ENCODE results near the gene PCDHGA5.
A peak's percentile ranks its signal among the peaks of the same experiment; 100 is the strongest.
"Not testable (repeated sequence)": the region's sequence is repeated elsewhere in the genome, so short reads cannot be mapped to it uniquely, and the experiment has no call there.

PCDHGA5 gene

DNA sequence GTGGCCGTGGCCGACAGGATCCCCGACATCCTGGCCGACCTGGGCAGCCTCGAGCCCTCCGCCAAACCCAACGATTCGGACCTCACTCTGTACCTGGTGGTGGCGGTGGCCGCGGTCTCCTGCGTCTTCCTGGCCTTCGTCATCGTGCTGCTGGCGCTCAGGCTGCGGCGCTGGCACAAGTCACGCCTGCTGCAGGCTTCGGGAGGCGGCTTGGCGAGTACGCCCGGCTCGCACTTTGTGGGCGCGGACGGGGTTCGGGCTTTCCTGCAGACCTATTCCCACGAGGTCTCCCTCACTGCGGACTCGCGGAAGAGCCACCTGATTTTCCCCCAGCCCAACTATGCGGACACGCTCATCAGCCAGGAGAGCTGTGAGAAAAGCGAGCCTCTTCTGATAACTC is 17.9 kb upstream of the PCDHGA5 start:
- H3K23ac ChIP-seq (ENCODE audit: low read depth, low read length, poor library complexity) = not testable (repeated sequence)

DNA sequence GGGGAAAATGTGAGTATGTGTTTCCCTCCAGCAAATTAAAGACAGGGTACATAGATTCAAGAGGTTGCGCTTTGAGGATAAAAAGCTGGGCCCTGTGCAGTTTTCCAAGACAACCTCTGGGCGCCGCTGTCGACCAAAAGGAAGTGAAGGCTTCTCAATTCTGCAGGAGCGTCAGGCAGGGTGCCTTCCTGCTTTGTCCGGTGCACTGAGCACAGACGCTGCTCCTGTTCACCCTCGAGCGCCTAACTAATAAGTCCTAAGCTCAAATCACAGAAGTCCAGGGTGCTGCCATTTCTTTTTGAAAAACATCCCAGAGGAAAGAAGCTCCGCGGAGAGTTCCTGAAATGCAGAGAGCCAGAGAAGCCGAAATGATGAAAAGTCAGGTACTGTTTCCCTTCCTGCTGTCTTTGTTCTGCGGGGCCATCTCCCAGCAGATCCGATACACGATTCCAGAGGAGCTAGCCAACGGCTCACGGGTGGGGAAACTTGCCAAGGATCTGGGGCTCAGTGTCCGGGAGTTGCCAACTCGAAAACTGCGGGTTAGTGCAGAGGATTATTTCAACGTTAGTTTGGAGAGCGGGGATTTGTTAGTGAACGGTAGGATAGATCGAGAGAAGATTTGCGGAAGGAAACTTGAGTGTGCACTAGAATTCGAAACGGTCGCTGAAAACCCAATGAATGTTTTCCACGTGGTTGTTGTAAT is 13.9 kb upstream of the PCDHGA5 start, which contains the start of gene PCDHGB1:
Gene PCDHGB1, plus strand, starts transcription at position 183 of the 703 bp plus-strand sequence. Its CDS starts 162 bp downstream, at position 345.
- H3K27me3 ChIP-seq (ENCODE audit: control insufficient read depth in 3 of 3, insufficient read depth in 3 of 3, low read depth in 1 of 3, low read length in 3 of 3) = no peaks in the 10 kb centered on the region
- H3K36me3 ChIP-seq (replicated peaks in 1 of 2; ENCODE audit: control insufficient read depth in 2 of 2, insufficient read depth in 2 of 2, low read length in 2 of 2) = no peaks in the 10 kb centered on the region
- H2AK5ac ChIP-seq (ENCODE audit: low read depth, low read length) = no peak within 1 kb of the TSS
- no peak for DNase-seq (ENCODE audit: low spot score)
- H3K23ac ChIP-seq (ENCODE audit: low read depth, low read length, poor library complexity) = no peak within 1 kb of the TSS
- no peak within 1 kb of the TSS for H2BK120ac ChIP-seq (ENCODE audit: low read depth, low read length)
- H2AFZ ChIP-seq (ENCODE audit: low read length) = peak within 1 kb of the TSS; percentile 84
- peak within 1 kb of the TSS in 1 of 2 donors; percentile 20 for H3K4me3 ChIP-seq (ENCODE audit: low read length in 2 of 2)
- no peak within 1 kb of the TSS for H4K91ac ChIP-seq (ENCODE audit: low read depth, low read length, poor library complexity)
- no peak within 1 kb of the TSS for H3K14ac ChIP-seq (ENCODE audit: low read length)
- H3K79me1 ChIP-seq (ENCODE audit: low read depth, low read length) = no peaks in the 10 kb centered on the region
- H3K4ac ChIP-seq (ENCODE audit: low read length) = no peak within 1 kb of the TSS
- H3K18ac ChIP-seq (ENCODE audit: low read length) = no peak within 1 kb of the TSS
- no peak within 1 kb of the TSS for H3K4me2 ChIP-seq (ENCODE audit: insufficient read depth, low read length, poor library complexity, severe bottlenecking)
- H2BK5ac ChIP-seq (ENCODE audit: low read length) = no peak within 1 kb of the TSS
- no peak within 1 kb of the TSS for H2BK15ac ChIP-seq (ENCODE audit: low read length)
- 100% methylated on average over 3 to 7 of the region's 29 CpGs for WGBS, 2 donors (ENCODE audit: extremely low coverage in 2 of 2, insufficient read length in 2 of 2, insufficient replicate concordance in 1 of 2)
- no peak within 1 kb of the TSS for H4K8ac ChIP-seq (ENCODE audit: low read depth, low read length)
- H3K9me3 ChIP-seq (replicated peaks in 1 of 2; ENCODE audit: control insufficient read depth in 2 of 2, insufficient read depth in 1 of 2, low read depth in 1 of 2, low read length in 2 of 2) = peaks cover 14 to 33% of the 10 kb centered on the region in 2 donors
- no peak within 1 kb of the TSS for H3K27ac ChIP-seq (replicated peaks; ENCODE audit: low read length)
- H3K9ac ChIP-seq (ENCODE audit: low read depth, low read length, poor library complexity) = no peak within 1 kb of the TSS
- H3K4me1 ChIP-seq (ENCODE audit: control insufficient read depth in 2 of 2, insufficient read depth in 1 of 2, low read depth in 1 of 2, low read length in 2 of 2) = no peaks in the 10 kb centered on the region
- no peak within 1 kb of the TSS for H2BK12ac ChIP-seq (ENCODE audit: low read length)

More for the DNA sequence above, 17.9 kb upstream of the PCDHGA5 start:
- not testable (repeated sequence) for H2AK5ac ChIP-seq (ENCODE audit: low read depth, low read length); H3K9ac ChIP-seq (ENCODE audit: low read depth, low read length, poor library complexity); H3K4ac ChIP-seq (ENCODE audit: low read length); H2BK15ac ChIP-seq (ENCODE audit: low read length); H3K4me1 ChIP-seq (ENCODE audit: control insufficient read depth in 2 of 2, insufficient read depth in 1 of 2, low read depth in 1 of 2, low read length in 2 of 2); H2BK12ac ChIP-seq (ENCODE audit: low read length); H4K8ac ChIP-seq (ENCODE audit: low read depth, low read length); H3K4me2 ChIP-seq (ENCODE audit: insufficient read depth, low read length, poor library complexity, severe bottlenecking); H3K27me3 ChIP-seq (ENCODE audit: control insufficient read depth in 3 of 3, insufficient read depth in 3 of 3, low read depth in 1 of 3, low read length in 3 of 3); H3K27ac ChIP-seq (replicated peaks; ENCODE audit: low read length); H3K14ac ChIP-seq (ENCODE audit: low read length); H2BK5ac ChIP-seq (ENCODE audit: low read length); DNase-seq (ENCODE audit: low spot score); H3K36me3 ChIP-seq (replicated peaks in 1 of 2; ENCODE audit: control insufficient read depth in 2 of 2, insufficient read depth in 2 of 2, low read length in 2 of 2); H3K79me1 ChIP-seq (ENCODE audit: low read depth, low read length); H3K18ac ChIP-seq (ENCODE audit: low read length); H2BK120ac ChIP-seq (ENCODE audit: low read depth, low read length); H3K4me3 ChIP-seq (ENCODE audit: low read length in 2 of 2); H2AFZ ChIP-seq (ENCODE audit: low read length); H4K91ac ChIP-seq (ENCODE audit: low read depth, low read length, poor library complexity)
- H3K9me3 ChIP-seq (replicated peaks in 1 of 2; ENCODE audit: control insufficient read depth in 2 of 2, insufficient read depth in 1 of 2, low read depth in 1 of 2, low read length in 2 of 2) = peaks cover 16 to 26% of the 10 kb centered on the region in 2 donors
- no CpG with 5 or more reads among the region's 35 CpGs for WGBS, 2 donors (ENCODE audit: extremely low coverage in 2 of 2, insufficient read length in 2 of 2, insufficient replicate concordance in 1 of 2)

DNA sequence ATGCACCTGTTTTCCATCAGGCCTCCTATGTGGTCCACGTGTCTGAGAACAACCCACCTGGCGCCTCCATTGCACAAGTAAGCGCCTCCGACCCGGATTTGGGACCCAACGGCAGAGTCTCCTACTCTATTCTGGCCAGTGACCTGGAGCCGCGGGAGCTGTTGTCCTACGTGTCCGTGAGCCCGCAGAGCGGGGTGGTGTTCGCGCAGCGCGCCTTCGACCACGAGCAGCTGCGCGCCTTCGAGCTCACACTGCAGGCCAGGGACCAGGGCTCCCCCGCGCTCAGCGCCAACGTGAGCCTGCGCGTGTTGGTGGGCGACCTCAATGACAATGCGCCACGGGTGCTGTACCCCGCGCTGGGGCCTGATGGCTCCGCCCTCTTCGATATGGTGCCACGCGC is 12.4 kb upstream of the PCDHGA5 start:
- Histone ChIP-seq H3K14ac (ENCODE audit: low read length) (no peak overlapping the region), H3K4me2 (ENCODE audit: insufficient read depth, low read length, poor library complexity, severe bottlenecking) (no peak overlapping the region), H3K23ac (ENCODE audit: low read depth, low read length, poor library complexity) (no peak overlapping the region), H4K8ac (ENCODE audit: low read depth, low read length) (no peak overlapping the region), H4K91ac (ENCODE audit: low read depth, low read length, poor library complexity) (no peak overlapping the region), H3K27me3 (ENCODE audit: control insufficient read depth in 3 of 3, insufficient read depth in 3 of 3, low read depth in 1 of 3, low read length in 3 of 3) (peaks cover 0 to 2% (median 0%) of the 10 kb centered on the region in 3 experiments), H3K9ac (ENCODE audit: low read depth, low read length, poor library complexity) (no peak overlapping the region), H3K9me3 (replicated peaks in 1 of 2; ENCODE audit: control insufficient read depth in 2 of 2, insufficient read depth in 1 of 2, low read depth in 1 of 2, low read length in 2 of 2) (peaks cover 20 to 45% of the 10 kb centered on the region in 2 donors), H3K27ac (replicated peaks; ENCODE audit: low read length) (no peak overlapping the region), H3K4me3 (ENCODE audit: low read length in 2 of 2) (no peak overlapping the region), H3K4me1 (ENCODE audit: control insufficient read depth in 2 of 2, insufficient read depth in 1 of 2, low read depth in 1 of 2, low read length in 2 of 2) (no peaks in the 10 kb centered on the region), H2AK5ac (ENCODE audit: low read depth, low read length) (no peak overlapping the region), H3K18ac (ENCODE audit: low read length) (no peak overlapping the region), H3K36me3 (replicated peaks in 1 of 2; ENCODE audit: control insufficient read depth in 2 of 2, insufficient read depth in 2 of 2, low read length in 2 of 2) (peaks cover 0 to under 1% of the 10 kb centered on the region in 2 donors), H2BK120ac (ENCODE audit: low read depth, low read length) (no peak overlapping the region), H2AFZ (ENCODE audit: low read length) (no peak overlapping the region), H2BK5ac (ENCODE audit: low read length) (no peak overlapping the region), H3K4ac (ENCODE audit: low read length) (no peak overlapping the region), H2BK12ac (ENCODE audit: low read length) (no peak overlapping the region), H3K79me1 (ENCODE audit: low read depth, low read length) (no peaks in the 10 kb centered on the region), H2BK15ac (ENCODE audit: low read length) (no peak overlapping the region)
- DNase-seq (ENCODE audit: low spot score) = no peak
- no CpG with 5 or more reads among the region's 36 CpGs for WGBS, 2 donors (ENCODE audit: extremely low coverage in 2 of 2, insufficient read length in 2 of 2, insufficient replicate concordance in 1 of 2)

DNA sequence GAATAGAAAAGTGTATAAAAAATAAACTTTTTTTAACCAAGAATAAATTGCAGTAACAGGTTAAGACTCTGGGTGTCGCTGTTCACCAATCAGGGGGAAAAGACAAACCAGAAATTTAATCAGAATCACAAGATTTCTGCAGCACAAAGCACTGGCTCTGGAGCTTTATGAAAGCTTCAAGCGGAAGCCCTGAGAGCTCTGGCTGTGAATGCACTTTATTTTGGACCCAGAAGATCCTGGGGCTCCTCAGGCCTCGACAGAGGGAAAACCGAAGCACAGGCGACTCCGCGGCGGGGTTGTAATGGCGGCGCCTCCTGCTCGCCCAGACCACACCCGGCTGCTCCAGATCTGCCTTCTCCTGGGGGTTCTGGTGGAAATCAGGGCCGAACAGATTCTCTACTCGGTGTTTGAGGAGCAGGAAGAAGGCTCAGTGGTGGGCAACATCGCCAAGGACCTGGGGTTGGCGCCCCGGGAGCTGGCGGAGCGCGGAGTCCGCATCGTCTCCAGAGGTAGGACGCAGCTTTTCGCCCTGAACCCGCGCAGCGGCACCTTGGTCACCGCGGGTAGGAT is 9.0 kb upstream of the PCDHGA5 start, which contains the start of gene PCDHGA4:
Gene PCDHGA4, plus strand, starts transcription at position 122 of the 570 bp plus-strand sequence. Its CDS starts 87 bp downstream, at position 209.
- Histone ChIP-seq H2BK5ac (ENCODE audit: low read length) (no peak within 1 kb of the TSS), H2BK120ac (ENCODE audit: low read depth, low read length) (no peak within 1 kb of the TSS), H4K8ac (ENCODE audit: low read depth, low read length) (no peak within 1 kb of the TSS), H3K9ac (ENCODE audit: low read depth, low read length, poor library complexity) (no peak within 1 kb of the TSS), H3K18ac (ENCODE audit: low read length) (no peak within 1 kb of the TSS), H3K36me3 (replicated peaks in 1 of 2; ENCODE audit: control insufficient read depth in 2 of 2, insufficient read depth in 2 of 2, low read length in 2 of 2) (peaks cover 0 to 3% of the 10 kb centered on the region in 2 donors), H2AFZ (ENCODE audit: low read length) (no peak within 1 kb of the TSS), H3K27me3 (ENCODE audit: control insufficient read depth in 3 of 3, insufficient read depth in 3 of 3, low read depth in 1 of 3, low read length in 3 of 3) (peaks cover 0 to 4% (median 0%) of the 10 kb centered on the region in 3 experiments), H3K27ac (replicated peaks; ENCODE audit: low read length) (no peak within 1 kb of the TSS), H3K14ac (ENCODE audit: low read length) (no peak within 1 kb of the TSS), H3K4ac (ENCODE audit: low read length) (no peak within 1 kb of the TSS), H3K9me3 (replicated peaks in 1 of 2; ENCODE audit: control insufficient read depth in 2 of 2, insufficient read depth in 1 of 2, low read depth in 1 of 2, low read length in 2 of 2) (peaks cover 24 to 69% of the 10 kb centered on the region in 2 donors), H2AK5ac (ENCODE audit: low read depth, low read length) (no peak within 1 kb of the TSS), H3K79me1 (ENCODE audit: low read depth, low read length) (no peaks in the 10 kb centered on the region), H3K4me2 (ENCODE audit: insufficient read depth, low read length, poor library complexity, severe bottlenecking) (no peak within 1 kb of the TSS), H2BK15ac (ENCODE audit: low read length) (no peak within 1 kb of the TSS), H3K4me3 (ENCODE audit: low read length in 2 of 2) (no peak within 1 kb of the TSS), H4K91ac (ENCODE audit: low read depth, low read length, poor library complexity) (no peak within 1 kb of the TSS), H3K23ac (ENCODE audit: low read depth, low read length, poor library complexity) (no peak within 1 kb of the TSS), H3K4me1 (ENCODE audit: control insufficient read depth in 2 of 2, insufficient read depth in 1 of 2, low read depth in 1 of 2, low read length in 2 of 2) (no peaks in the 10 kb centered on the region), H2BK12ac (ENCODE audit: low read length) (no peak within 1 kb of the TSS)
- no peak for DNase-seq (ENCODE audit: low spot score)
- no CpG with 5 or more reads among the region's 29 CpGs for WGBS, 2 donors (ENCODE audit: extremely low coverage in 2 of 2, insufficient read length in 2 of 2, insufficient replicate concordance in 1 of 2)

All from neuronal stem cell (in vitro differentiated cells).